Inflammatory macrophage treated with lipopolysaccharide for 4 hours (primary cell): ENCODE data around the gene PPP1R9A.
A peak's percentile ranks its signal among the peaks of the same experiment; 100 is the strongest.

Experiments
- DNase-seq: peaks from one replicate; pipeline ENCODE4 v3.0.0-alpha.2; 2020

Gene PPP1R9A

GRCh38 chr7:95209276-95209675 lies 301.9 kb downstream of the PPP1R9A start:
- no peak for DNase-seq

DNA sequence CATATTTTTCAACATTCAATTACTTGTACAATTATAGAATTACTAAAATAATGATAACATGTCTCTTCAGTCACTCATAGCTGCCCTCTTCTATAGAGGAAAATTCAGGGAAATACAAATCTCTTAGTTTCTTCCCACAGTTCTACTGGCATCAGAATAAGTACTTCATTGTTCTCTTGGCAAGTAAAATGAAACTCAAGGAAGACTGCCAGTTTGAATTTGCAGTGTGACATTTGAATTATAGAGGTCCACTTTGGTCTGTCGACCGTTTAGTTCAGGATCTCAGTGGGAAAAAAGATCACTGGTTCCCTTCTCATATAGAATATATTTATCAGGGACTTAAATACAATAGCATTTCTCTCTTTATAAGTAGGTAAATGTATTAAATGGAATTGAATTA lies 302.4 kb downstream of the PPP1R9A start:
- DNase-seq: no peak

DNA sequence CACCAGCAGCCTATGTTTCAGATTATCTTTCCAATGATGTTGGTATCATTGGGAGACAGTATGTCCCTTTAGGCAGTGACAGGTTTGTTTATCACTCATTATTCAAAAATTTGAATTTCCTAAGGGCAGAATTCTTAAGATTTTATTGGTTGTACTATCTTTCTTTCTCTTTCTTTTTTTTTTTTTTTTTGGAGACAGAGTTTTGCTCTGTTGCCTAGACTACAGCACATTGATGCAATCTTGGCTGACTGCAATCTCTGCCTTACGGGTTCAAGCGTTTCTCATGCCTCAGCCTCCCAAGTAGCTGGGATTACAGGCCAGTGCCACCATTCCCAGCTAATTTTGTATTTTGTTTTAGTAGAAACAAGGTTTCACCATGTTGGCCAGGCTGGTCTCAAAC lies 305.8 kb downstream of the PPP1R9A start:
- no peak for DNase-seq

DNA sequence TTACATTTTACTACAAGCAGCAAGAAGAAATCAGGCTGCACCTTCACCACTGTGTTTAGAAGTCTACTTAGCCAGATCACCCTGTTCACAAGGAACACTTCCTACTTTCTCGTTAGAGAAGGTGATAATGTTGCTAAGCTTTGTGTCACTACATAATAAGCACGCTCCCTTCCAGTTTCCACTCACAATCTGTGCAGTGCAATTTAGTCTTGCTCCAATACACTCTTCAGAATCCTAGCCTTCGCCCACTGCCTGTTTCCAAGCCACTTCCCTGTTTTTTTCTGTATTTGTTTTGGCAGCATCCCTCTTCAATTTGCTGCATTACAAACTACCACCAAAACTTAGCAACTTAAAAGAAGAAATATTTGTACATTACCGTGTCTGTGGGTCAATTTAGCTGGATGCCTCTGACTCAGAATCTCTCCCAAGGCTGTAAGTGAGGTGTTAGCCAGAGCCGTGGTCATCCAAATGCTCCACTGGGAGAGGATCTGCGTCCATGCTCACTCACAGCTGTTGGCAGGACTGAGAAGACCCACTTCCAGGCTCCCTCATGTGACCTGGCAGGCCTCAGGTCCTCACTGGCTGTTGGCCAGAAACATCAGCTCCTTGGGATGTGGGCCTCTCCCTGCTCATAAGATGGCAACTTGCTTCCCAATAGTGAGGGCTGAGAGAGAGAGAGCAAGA lies 306.6 kb downstream of the PPP1R9A start:
- no peak for DNase-seq

DNA sequence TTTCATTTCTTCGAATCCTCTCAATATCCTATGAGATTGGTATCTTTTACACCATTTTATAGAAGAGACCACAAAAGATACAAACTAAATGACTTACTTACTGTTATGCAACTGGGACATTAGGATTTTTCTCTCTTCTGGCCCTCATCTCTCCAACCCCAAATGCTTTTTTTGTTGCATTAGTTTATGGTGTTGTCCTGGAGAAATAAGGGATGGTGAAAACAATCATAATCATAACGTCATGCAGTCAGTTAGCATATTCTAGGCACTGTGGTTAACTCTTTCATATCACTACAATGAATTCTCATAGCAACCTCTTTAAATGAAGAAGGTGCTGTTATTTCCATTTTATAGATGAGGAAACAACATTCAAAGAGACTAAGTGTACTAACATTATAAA lies 312.3 kb downstream of the PPP1R9A start:
- no peak for DNase-seq

DNA sequence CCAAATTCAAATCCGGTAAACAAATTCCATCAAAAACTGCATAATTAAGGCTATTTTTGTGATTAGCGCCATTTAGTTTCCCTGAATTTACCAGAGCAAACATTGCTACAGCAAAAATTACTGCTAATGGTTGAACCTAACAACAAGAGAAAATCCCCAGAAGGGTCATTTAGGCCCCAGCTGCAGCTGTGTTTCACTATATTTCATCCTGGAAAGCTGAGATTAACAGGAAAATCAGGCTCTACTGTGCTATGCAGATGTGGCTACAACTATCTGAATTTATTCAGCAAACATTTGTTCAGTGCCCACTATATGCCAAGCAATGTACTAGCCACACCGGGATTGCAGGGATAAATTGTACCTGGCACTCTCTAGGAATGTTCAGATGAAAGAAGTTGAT lies 312.9 kb downstream of the PPP1R9A start:
- no peak for DNase-seq

DNA sequence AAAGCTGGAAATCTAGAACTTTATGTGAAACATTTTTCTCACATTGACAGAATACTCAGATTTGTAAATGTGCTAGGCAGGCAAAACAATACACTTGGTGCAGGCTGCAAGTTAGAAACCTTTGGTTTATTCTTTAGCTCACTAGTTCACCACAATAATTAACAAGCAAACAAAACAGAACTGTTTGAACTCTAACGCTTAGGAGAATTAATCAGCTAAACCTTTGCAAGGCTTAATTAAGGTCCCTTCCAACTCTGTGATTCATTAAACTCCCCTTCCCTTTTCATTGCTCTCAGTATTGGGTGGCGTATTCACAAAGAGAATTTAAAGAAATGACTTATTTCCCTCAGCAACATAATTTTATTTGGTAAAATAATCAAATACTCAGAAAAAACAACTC lies 317.9 kb downstream of the PPP1R9A start:
- DNase-seq: no peak

DNA sequence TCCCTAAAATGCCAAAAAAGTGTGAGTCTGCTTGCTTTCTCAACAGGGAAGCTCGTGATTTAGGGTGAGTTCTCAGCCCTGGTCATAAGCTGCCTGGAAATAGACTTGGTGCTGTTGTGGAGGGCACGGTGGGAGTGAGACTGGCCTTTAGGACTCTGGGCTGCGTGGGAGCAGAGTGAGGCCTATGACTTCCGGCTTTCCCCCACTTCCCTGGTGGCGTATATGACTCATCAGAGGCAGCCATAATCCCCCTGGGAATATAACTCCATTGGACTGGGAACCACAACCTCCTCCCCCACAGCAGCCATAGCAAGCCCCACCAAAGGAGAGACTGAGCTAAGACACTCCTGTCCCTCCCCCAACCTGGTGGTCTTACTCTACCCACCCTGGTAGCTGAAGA lies 321.9 kb downstream of the PPP1R9A start:
- DNase-seq: no peak

GRCh38 chr7:95238252-95238943 lies 331.0 kb downstream of the PPP1R9A start:
- DNase-seq: no peak

DNA sequence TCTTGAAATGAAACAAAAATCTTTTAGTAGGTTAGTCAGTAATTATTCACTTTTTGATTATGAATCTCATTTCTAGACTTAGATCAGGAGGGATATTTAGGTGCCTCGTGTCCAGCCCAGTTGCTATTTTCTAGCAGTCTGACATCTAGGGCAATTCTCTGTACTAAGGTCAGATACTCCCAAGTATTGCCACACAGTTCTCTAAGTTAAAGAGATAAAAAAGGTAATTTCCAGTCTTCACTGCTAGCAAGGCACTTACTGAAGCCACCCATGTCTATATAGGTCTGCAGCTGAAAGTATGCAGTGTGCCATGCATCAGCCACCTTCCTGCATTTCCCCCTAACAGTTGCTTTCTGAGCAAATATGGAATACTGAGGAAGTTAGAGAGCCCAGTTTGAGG lies 333.5 kb downstream of the PPP1R9A start:
- DNase-seq: no peak

GRCh38 chr7:95242266-95242665 lies 334.9 kb downstream of the PPP1R9A start:
- DNase-seq: no peak

DNA sequence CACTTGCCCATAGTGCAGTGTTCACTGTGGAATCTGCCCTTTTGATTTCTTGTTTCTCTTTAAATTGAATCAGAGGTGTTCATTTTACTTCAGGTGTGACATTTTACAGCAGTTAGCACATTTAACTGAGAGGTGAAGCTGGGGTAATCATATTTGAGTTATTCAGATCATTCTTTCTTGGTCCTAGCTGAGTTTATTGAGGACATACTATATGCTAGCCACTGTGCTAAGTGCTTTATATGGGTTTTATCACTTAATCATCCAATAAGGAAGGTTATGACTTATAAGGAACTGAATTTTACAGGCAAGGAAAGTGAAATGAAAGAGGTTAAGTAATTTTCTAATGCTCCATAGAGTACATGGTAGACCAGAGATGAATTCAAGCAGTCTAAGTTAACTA lies 337.2 kb downstream of the PPP1R9A start:
- DNase-seq: no peak

- no peak for DNase-seq
Observed at GRCh38 chr7:95245828-95246500, 338.6 kb downstream of the PPP1R9A start.

GRCh38 chr7:95246831-95247370 lies 339.5 kb downstream of the PPP1R9A start:
- DNase-seq: peak; percentile 36

DNA sequence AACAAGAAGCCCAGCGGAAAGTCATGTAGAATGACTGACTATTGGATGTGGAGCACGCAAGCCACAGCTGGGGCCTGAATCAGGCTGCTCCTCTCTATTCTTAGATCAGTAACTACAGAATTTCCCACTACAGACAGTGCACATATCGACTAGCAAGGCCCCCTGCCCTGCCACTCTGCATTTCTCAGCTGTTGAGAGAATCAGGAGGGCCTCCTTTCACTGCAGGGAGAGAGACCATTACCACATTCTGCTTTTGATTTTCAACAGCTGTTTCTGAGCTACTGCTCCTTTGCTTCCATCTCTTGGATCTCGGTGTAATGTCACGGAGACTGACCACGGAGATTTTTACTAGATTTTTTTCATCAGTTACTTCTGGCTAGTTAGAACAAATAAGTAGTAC lies 343.2 kb downstream of the PPP1R9A start:
- no peak for DNase-seq

- no peak for DNase-seq
Observed at GRCh38 chr7:95251966-95252365, 344.6 kb downstream of the PPP1R9A start.

DNA sequence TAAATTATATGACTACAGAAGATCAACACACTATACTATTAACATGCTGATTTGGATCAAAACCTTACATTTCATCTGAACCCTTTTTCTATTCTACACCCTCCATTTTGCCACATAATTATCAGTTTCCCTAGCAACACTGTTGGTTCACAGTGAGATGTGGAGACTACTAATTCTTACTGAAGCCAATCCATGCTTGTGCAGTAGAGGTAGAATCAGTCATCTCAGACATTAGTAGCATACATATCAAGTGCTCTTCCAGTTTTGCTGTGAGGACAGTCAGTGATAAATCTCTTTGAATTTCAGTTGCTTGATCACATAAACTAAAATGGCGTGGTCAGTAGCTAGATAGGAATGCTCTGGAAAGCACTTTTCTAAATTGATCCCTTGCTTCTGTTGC lies 346.6 kb downstream of the PPP1R9A start:
- no peak for DNase-seq

DNA sequence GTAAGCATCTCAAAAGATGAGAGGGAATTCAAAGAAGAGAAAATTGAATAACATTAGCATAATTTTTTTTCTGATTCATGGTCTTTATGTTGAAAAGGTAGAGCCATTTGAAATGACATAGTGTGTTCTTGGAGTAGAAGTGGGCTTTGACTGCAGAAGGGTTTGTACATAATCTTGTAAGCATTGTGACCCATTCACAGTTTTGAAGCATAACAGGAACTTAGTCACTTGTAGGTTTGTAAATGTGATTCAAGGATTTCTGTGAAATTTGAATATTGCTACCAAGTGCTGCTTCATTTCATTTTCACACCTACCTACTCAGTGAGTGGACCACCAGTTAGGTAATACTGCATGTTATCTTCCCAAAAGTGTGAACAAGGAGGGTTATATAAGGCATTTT lies 348.3 kb downstream of the PPP1R9A start:
- no peak for DNase-seq

DNA sequence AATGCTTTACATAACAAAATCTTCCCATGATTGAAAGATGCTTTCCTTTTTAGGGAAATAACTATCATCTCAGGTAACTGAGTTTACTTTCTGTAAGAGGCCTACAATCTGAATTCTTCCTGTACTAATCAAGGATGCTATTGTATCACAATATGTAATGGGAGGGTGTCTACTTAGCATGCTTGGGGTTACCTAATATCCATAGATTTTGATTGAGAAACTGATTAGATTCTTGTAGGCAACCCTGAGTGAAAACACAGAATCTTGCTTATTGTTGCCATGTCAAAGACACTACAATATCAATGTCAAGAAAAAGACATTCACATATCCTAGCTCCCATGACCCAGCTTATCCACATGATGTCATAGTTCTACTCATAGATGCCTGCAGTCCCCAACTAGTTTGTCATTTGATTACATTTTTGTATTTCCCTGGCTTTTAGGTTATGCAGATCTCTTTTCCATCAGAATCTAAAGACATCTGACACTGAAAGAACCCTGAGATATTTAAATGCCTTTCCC lies 354.6 kb downstream of the PPP1R9A start:
- DNase-seq: no peak

- DNase-seq: no peak
Observed at GRCh38 chr7:95262875-95263274, 355.5 kb downstream of the PPP1R9A start.

GRCh38 chr7:95263785-95264362 lies 356.5 kb downstream of the PPP1R9A start:
- DNase-seq: no peak

DNA sequence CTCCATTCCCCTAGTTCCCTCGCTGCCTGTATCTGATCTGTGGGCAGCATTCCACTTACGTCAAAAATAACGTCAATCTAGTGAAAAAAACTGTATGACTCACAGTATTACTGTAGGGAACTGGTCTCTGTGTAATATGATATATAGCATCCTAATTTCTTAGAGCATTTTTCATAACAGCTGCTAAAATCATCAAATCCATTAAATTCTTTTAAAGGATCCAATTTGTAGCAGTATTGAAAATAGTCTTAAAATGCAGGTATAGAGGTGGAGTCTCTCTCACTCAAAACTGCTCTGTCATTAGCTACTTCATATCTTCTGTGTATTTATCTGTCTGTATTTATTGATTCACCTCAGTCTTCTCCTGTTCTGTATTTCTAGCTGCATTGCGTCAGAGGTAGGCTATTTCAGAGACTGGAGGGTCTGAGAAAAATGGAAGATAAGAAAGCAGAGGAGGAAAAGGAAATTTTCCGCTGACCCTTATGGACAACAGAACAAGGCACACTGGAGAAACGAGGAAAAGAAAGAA lies 357.0 kb downstream of the PPP1R9A start:
- no peak for DNase-seq

GRCh38 chr7:95265634-95266033 lies 358.2 kb downstream of the PPP1R9A start:
- DNase-seq: no peak
